GM23338 (cell line): ENCODE measurements around the gene TENM4. TPM values are rescaled to one million over a fixed set of nuclear protein-coding genes. Genes with fewer than 3 reads are reported as not detected.

Experiments used
- ATAC-seq: fragments of 200-7000 bp; cut with Tn5 transposase; 3 replicates; pipeline ENCODE4 v1.9.1; 2020
- DNase-seq: peaks from one replicate; pipeline ENCODE4 v3.0.0-alpha.2; 2015; ENCODE audit warnings: low spot score
- H2AFZ ChIP-seq: fragments of 200-600 bp; sonication (generic); 2 replicates; pipeline ENCODE4 v1.8.0; 2016; ENCODE audit warnings: antibody characterized with exemption, mild to moderate bottlenecking, moderate library complexity
- H3F3A ChIP-seq: fragments of 200-600 bp; sonication (generic); replicated peaks from 2 replicates; pipeline ENCODE4 v1.8.0; 2017; ENCODE audit warnings: antibody characterized with exemption, mixed run types, low read depth
- H3K27ac ChIP-seq: fragments of 200-600 bp; sonication (generic); 2 replicates; pipeline ENCODE4 v1.6.1; 2016; ENCODE audit warnings: low read depth
- H3K27me3 ChIP-seq: fragments of 200-600 bp; sonication (generic); 2 replicates; pipeline ENCODE4 v1.8.0; 2016; ENCODE audit warnings: mild to moderate bottlenecking, mixed run types, moderate library complexity; ENCODE audit not compliant: insufficient read depth
- H3K36me3 ChIP-seq: fragments of 200-600 bp; sonication (generic); 2 replicates; pipeline ENCODE4 v1.8.0; 2016; ENCODE audit warnings: mild to moderate bottlenecking; ENCODE audit not compliant: insufficient read depth
- H3K4me1 ChIP-seq: fragments of 200-600 bp; sonication (generic); 2 replicates; pipeline ENCODE4 v1.8.0; 2016; ENCODE audit warnings: mild to moderate bottlenecking, moderate library complexity; ENCODE audit not compliant: insufficient read depth
- H3K4me2 ChIP-seq: fragments of 200-600 bp; sonication (generic); 2 replicates; pipeline ENCODE4 v1.7.1; 2017; ENCODE audit warnings: mixed run types
- H3K4me3 ChIP-seq: fragments of 200-600 bp; sonication (generic); 2 replicates; pipeline ENCODE4 v1.6.1; 2016; ENCODE audit warnings: mixed run types
- H3K79me2 ChIP-seq: fragments of 200-600 bp; sonication (generic); replicated peaks from 2 replicates; pipeline ENCODE4 v1.8.0; 2017; ENCODE audit warnings: mild to moderate bottlenecking; ENCODE audit not compliant: insufficient read depth
- H3K9me2 ChIP-seq: fragments of 200-600 bp; sonication (generic); 2 replicates; pipeline ENCODE4 v1.8.0; 2017; ENCODE audit not compliant: insufficient read depth
- H4K20me1 ChIP-seq: fragments of 200-600 bp; sonication (generic); replicated peaks from 2 replicates; pipeline ENCODE4 v1.8.0; 2017; ENCODE audit warnings: mild to moderate bottlenecking; ENCODE audit not compliant: insufficient read depth
- H3K27ac Mint-ChIP-seq: 2 replicates; pipeline ENCODE4 v1.8.0; 2020; ENCODE audit warnings: inconsistent platforms, mild to moderate bottlenecking, moderate library complexity, mixed read lengths
- H3K27me3 Mint-ChIP-seq: 3 replicates; pipeline ENCODE4 v1.8.0; 2022; ENCODE audit warnings: low read depth, mild to moderate bottlenecking, moderate library complexity, mixed read lengths, inconsistent platforms; ENCODE audit not compliant: insufficient read depth, poor library complexity
- H3K36me3 Mint-ChIP-seq: 3 replicates; pipeline ENCODE4 v1.8.0; 2021; ENCODE audit warnings: low read depth, mild to moderate bottlenecking, inconsistent platforms, moderate library complexity, mixed read lengths
- H3K4me1 Mint-ChIP-seq: 3 replicates; pipeline ENCODE4 v1.8.0; 2020; ENCODE audit warnings: mild to moderate bottlenecking, inconsistent platforms, mixed read lengths
- H3K4me3 Mint-ChIP-seq: 3 replicates; pipeline ENCODE4 v1.8.0; 2021; ENCODE audit warnings: moderate library complexity, mild to moderate bottlenecking, inconsistent platforms, mixed read lengths
- H3K9me3 Mint-ChIP-seq: 3 replicates; pipeline ENCODE4 v1.8.0; 2020; ENCODE audit warnings: moderate library complexity, mild to moderate bottlenecking, inconsistent platforms, mixed read lengths
- POLR2AphosphoS5 ChIP-seq: IDR thresholded peaks from 2 replicates; pipeline ENCODE4 v1.6.1; 2016; ENCODE audit warnings: antibody characterized with exemption, low read depth
- STAT1 ChIP-seq: IDR thresholded peaks from one replicate; pipeline ENCODE4 v1.6.1; 2016; ENCODE audit warnings: antibody characterized with exemption; ENCODE audit not compliant: unreplicated experiment
- ZNF331 ChIP-seq: fragments of 250-450 bp; sonication (Bioruptor Pico); IDR thresholded peaks from 2 replicates; pipeline ENCODE4 v1.5.0; 2020; ENCODE audit warnings: low read depth, mild to moderate bottlenecking, moderate library complexity
- polyA plus RNA-seq: library from polyadenylated mRNA; unstranded; fragments of >200 nt; fragmentation: Nextera tagmentation; extraction: Ambion mirVana; gene quantifications from 2 replicates; pipeline ENCODE4 v1.2.1, GENCODE V29; 2016
- total RNA-seq: library from RNA; depleted of rRNA; stranded (reverse); fragments of >200 nt; shearing (Covaris generic); gene quantifications from 2 replicates; pipeline ENCODE4 v1.2.3, GENCODE V29; 2014
- TF ChIP-seq, protein P1 (sequence below): fragments of 250-450 bp; sonication (Bioruptor Pico); IDR thresholded peaks from 2 replicates; pipeline ENCODE4 v1.5.0; 2020; ENCODE audit warnings: mild to moderate bottlenecking, moderate library complexity
- TF ChIP-seq, protein P2 (sequence below): IDR thresholded peaks from one replicate; pipeline ENCODE4 v1.6.1; 2018; ENCODE audit warnings: antibody characterized with exemption; ENCODE audit not compliant: unreplicated experiment
- TF ChIP-seq, protein P3 (sequence below): IDR thresholded peaks from 2 replicates; pipeline ENCODE4 v1.6.1; 2016; ENCODE audit warnings: antibody characterized with exemption

TENM4 gene
- total and polyA plus RNA-seq, 2 experiments from 2014 or later: 7.3 TPM

DNA sequence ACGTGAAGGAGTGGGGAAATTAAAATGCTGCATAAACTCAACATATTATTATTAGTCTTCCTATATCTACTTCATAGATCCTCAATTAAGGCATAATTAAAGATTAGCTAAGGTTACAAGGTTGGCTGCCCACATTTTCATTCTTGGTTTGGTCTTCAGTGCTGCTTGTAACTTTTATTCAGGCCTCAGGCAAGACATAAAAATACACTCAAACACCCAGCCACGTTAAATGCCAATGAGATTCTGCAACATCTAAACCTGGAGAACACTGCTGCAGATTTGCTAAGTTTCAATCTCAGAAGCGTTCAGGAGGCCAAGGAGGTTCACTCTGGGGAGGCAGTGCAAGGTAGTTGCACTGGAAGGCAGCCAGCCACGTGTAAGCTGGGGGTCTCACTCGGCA, 507.5 kb downstream of the TENM4 start (continued):
- TF ChIP-seq, protein P1, sequence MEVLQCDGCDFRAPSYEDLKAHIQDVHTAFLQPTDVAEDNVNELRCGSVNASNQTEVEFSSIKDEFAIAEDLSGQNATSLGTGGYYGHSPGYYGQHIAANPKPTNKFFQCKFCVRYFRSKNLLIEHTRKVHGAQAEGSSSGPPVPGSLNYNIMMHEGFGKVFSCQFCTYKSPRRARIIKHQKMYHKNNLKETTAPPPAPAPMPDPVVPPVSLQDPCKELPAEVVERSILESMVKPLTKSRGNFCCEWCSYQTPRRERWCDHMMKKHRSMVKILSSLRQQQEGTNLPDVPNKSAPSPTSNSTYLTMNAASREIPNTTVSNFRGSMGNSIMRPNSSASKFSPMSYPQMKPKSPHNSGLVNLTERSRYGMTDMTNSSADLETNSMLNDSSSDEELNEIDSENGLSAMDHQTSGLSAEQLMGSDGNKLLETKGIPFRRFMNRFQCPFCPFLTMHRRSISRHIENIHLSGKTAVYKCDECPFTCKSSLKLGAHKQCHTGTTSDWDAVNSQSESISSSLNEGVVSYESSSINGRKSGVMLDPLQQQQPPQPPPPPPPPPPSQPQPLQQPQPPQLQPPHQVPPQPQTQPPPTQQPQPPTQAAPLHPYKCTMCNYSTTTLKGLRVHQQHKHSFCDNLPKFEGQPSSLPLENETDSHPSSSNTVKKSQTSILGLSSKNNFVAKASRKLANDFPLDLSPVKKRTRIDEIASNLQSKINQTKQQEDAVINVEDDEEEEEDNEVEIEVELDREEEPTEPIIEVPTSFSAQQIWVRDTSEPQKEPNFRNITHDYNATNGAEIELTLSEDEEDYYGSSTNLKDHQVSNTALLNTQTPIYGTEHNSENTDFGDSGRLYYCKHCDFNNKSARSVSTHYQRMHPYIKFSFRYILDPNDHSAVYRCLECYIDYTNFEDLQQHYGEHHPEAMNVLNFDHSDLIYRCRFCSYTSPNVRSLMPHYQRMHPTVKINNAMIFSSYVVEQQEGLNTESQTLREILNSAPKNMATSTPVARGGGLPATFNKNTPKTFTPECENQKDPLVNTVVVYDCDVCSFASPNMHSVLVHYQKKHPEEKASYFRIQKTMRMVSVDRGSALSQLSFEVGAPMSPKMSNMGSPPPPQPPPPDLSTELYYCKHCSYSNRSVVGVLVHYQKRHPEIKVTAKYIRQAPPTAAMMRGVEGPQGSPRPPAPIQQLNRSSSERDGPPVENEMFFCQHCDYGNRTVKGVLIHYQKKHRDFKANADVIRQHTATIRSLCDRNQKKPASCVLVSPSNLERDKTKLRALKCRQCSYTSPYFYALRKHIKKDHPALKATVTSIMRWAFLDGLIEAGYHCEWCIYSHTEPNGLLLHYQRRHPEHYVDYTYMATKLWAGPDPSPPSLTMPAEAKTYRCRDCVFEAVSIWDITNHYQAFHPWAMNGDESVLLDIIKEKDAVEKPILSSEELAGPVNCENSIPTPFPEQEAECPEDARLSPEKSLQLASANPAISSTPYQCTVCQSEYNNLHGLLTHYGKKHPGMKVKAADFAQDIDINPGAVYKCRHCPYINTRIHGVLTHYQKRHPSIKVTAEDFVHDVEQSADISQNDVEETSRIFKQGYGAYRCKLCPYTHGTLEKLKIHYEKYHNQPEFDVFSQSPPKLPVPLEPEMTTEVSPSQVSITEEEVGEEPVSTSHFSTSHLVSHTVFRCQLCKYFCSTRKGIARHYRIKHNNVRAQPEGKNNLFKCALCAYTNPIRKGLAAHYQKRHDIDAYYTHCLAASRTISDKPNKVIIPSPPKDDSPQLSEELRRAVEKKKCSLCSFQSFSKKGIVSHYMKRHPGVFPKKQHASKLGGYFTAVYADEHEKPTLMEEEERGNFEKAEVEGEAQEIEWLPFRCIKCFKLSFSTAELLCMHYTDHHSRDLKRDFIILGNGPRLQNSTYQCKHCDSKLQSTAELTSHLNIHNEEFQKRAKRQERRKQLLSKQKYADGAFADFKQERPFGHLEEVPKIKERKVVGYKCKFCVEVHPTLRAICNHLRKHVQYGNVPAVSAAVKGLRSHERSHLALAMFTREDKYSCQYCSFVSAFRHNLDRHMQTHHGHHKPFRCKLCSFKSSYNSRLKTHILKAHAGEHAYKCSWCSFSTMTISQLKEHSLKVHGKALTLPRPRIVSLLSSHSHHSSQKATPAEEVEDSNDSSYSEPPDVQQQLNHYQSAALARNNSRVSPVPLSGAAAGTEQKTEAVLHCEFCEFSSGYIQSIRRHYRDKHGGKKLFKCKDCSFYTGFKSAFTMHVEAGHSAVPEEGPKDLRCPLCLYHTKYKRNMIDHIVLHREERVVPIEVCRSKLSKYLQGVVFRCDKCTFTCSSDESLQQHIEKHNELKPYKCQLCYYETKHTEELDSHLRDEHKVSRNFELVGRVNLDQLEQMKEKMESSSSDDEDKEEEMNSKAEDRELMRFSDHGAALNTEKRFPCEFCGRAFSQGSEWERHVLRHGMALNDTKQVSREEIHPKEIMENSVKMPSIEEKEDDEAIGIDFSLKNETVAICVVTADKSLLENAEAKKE (CRISPR knock-in tag): no peak

DNA sequence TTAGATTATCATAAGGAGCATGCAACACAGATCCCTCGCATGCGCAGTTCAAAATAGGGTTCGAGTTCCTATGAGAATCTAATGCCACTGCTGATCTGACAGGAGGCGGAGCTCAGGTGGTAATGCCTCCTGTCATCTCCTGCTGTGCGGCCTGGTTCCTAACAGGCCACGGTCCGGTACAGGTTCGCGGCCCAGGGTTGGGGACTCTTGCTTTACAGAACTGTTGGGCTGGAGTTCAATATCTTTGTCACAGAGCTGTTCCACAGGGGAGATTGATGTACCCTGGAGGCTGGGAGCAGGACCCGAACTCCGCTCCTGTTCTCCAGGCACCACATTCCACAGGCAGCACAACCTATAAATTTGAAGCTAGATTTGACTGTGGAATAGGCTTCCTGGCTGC, 508.1 kb downstream of the TENM4 start:
- no peak for ATAC-seq
- H3K4me2 ChIP-seq: no peak overlapping the region
- no peaks in the 10 kb centered on the region; the same call in 1 of the 2 replicates for H4K20me1 ChIP-seq
- H3K36me3 Mint-ChIP-seq: peaks cover 11% of the 10 kb centered on the region; the same call in 2 of the 3 replicates
- DNase-seq: no peak
- peaks cover 34% of the 10 kb centered on the region for H3K4me1 ChIP-seq
- no peaks in the 10 kb centered on the region for H3K79me2 ChIP-seq
- H3K27ac Mint-ChIP-seq: no peak overlapping the region
- no peak overlapping the region for H3K4me3 ChIP-seq
- H2AFZ ChIP-seq: no peak overlapping the region
- 0 out of 2 replicates have a peak, but pooled peaks cover 4% of the 10 kb centered on the region for H3F3A ChIP-seq
- H3K9me2 ChIP-seq: no peaks in the 10 kb centered on the region
- no peak overlapping the region for H3K4me3 Mint-ChIP-seq
- H3K27ac ChIP-seq: no peak overlapping the region
- peaks cover 49% of the 10 kb centered on the region for H3K27me3 ChIP-seq
- peaks cover 41% of the 10 kb centered on the region for H3K4me1 Mint-ChIP-seq
- TF ChIP-seq ZNF331 (CRISPR knock-in tag) (no peak), STAT1 (no peak), POLR2AphosphoS5 (no peak)
- TF ChIP-seq, protein P2, sequence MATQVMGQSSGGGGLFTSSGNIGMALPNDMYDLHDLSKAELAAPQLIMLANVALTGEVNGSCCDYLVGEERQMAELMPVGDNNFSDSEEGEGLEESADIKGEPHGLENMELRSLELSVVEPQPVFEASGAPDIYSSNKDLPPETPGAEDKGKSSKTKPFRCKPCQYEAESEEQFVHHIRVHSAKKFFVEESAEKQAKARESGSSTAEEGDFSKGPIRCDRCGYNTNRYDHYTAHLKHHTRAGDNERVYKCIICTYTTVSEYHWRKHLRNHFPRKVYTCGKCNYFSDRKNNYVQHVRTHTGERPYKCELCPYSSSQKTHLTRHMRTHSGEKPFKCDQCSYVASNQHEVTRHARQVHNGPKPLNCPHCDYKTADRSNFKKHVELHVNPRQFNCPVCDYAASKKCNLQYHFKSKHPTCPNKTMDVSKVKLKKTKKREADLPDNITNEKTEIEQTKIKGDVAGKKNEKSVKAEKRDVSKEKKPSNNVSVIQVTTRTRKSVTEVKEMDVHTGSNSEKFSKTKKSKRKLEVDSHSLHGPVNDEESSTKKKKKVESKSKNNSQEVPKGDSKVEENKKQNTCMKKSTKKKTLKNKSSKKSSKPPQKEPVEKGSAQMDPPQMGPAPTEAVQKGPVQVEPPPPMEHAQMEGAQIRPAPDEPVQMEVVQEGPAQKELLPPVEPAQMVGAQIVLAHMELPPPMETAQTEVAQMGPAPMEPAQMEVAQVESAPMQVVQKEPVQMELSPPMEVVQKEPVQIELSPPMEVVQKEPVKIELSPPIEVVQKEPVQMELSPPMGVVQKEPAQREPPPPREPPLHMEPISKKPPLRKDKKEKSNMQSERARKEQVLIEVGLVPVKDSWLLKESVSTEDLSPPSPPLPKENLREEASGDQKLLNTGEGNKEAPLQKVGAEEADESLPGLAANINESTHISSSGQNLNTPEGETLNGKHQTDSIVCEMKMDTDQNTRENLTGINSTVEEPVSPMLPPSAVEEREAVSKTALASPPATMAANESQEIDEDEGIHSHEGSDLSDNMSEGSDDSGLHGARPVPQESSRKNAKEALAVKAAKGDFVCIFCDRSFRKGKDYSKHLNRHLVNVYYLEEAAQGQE: no peak
- TF ChIP-seq, protein P3, sequence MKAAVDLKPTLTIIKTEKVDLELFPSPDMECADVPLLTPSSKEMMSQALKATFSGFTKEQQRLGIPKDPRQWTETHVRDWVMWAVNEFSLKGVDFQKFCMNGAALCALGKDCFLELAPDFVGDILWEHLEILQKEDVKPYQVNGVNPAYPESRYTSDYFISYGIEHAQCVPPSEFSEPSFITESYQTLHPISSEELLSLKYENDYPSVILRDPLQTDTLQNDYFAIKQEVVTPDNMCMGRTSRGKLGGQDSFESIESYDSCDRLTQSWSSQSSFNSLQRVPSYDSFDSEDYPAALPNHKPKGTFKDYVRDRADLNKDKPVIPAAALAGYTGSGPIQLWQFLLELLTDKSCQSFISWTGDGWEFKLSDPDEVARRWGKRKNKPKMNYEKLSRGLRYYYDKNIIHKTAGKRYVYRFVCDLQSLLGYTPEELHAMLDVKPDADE: no peak
- H3K9me3 Mint-ChIP-seq: peaks cover 13% of the 10 kb centered on the region
- peaks cover 49% of the 10 kb centered on the region for H3K27me3 Mint-ChIP-seq
- no peaks in the 10 kb centered on the region for H3K36me3 ChIP-seq
